ENCODE measurements around the gene POLR2H. TPM values are rescaled to one million over a fixed set of nuclear protein-coding genes. Genes with fewer than 3 reads are reported as not detected.
A peak's percentile ranks its signal among the peaks of the same experiment; 100 is the strongest.

Gene POLR2H
- polyA plus RNA-seq, 1 of the 3 experiments (the other 2 are of a cell fraction): 206 TPM

DNA sequence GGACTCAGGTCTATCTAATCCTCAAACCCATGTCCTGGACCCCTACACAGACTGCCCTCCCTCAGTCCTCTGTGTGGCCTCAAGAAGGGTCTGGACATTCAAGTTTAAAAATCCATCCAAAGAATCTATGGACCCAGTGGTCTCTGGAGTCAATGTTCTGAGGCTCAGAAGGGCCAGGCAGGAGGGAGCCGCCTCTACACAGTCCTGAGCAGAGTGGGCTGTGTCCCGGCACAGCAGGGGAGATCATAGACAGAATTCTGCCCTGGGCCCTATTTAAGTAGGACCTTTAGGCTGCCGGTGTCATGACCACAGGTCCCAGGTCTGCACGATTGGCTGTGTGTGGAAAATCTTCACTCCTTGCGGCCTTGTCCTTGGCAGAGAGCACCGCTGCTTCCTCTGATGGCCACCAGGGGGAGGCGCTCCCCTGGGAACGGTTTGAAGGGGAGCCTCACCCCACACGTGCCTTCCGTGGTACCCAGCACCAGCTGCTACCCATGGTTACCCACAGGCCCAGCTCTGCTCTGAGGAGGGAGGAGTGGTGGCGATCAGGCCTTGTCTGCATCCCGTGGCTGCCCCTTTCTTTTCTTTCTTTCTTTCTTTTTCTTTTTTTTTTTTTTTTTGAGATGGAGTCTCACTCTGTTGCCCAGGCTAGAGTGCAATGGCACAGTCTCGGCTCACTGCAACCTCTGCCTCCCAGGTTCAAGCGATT, 56.3 kb downstream of the POLR2H start:
- CTCF ChIA-PET: interaction anchor here (0.5 to 7.0 kb wide), 32 partner anchors 10 to 135 kb away, joined by 3 to 73 read pairs (median 4); no protein-coding TSS in a partner anchor
- H3K4me3 ChIP-seq (ENCODE audit: low read depth in 2 of 2, low read length in 1 of 2): no peak overlapping the region; a peak in 1 of 4 replicates
- no peaks in the 10 kb centered on the region for H3F3A ChIP-seq (replicated peaks; ENCODE audit: insufficient read depth)
- no peak overlapping the region for H3K4me2 ChIP-seq
- no peak overlapping the region for H3K9ac ChIP-seq
- H3K27ac ChIP-seq (ENCODE audit: low read depth in 2 of 2, low read length in 1 of 2): no peak overlapping the region
- H2AFZ ChIP-seq (ENCODE audit: low read depth): no peak overlapping the region
- H3K36me3 ChIP-seq (replicated peaks in 1 of 2; ENCODE audit: control insufficient read depth in 1 of 2, insufficient read depth in 2 of 2, low read length in 1 of 2): no peaks in the 10 kb centered on the region
- 35% methylated on average over 6 of the region's 14 CpGs for WGBS (ENCODE audit: low lambda C conversion rate)
- POLR2A ChIA-PET: interaction anchor here (0.8 kb wide), 1 partner anchor 79 kb away, joined by 3 read pairs; no protein-coding TSS in a partner anchor
- H4K20me1 ChIP-seq (ENCODE audit: insufficient read depth): no peaks in the 10 kb centered on the region
- no peaks in the 10 kb centered on the region for H3K9me3 ChIP-seq
- peak; percentile 85 for DNase-seq
- H3K4me1 ChIP-seq (ENCODE audit: control insufficient read depth in 1 of 2, insufficient read depth in 2 of 2, low read depth in 1 of 2, low read length in 1 of 2): no peaks in the 10 kb centered on the region; a peak in 1 of 4 replicates
- TF ChIP-seq TEAD4 (IDR thresholded peaks at IDR 0.05; ENCODE audit: borderline replicate concordance, insufficient read depth) (no peak), SIN3A (IDR thresholded peaks at IDR 0.05; ENCODE audit: borderline replicate concordance, low read depth, low read length) (no peak), RFX5 (IDR thresholded peaks at IDR 0.05; ENCODE audit: low read length) (no peak), FOXJ3 (CRISPR knock-in tag; IDR thresholded peaks at IDR 0.05) (no peak), RXRA (IDR thresholded peaks at IDR 0.05; ENCODE audit: borderline replicate concordance, low read depth) (no peak), MXI1 (IDR thresholded peaks at IDR 0.05; ENCODE audit: low read depth, low read length) (0 out of 2 replicates have a peak, but pooled peaks have one; percentile 37), RAD21 (IDR thresholded peaks at IDR 0.05; ENCODE audit: low read length) (peak; percentile 87), NRF1 (IDR thresholded peaks at IDR 0.05; ENCODE audit: low read depth, low read length) (0 out of 2 replicates have a peak, but pooled peaks have one; percentile 3), JUND (IDR thresholded peaks at IDR 0.05) (no peak), NFIC (IDR thresholded peaks at IDR 0.05; ENCODE audit: borderline replicate concordance) (peak; percentile 35; the same call in 1 of the 2 replicates), YY1 (IDR thresholded peaks at IDR 0.05; ENCODE audit: low read depth) (no peak), POLR2AphosphoS5 (IDR thresholded peaks at IDR 0.05; ENCODE audit: low read depth, low read length) (no peak), GATA2 (CRISPR knock-in tag; IDR thresholded peaks at IDR 0.05) (no peak), EZH2phosphoT487 (IDR thresholded peaks at IDR 0.05; ENCODE audit: borderline replicate concordance, low read depth) (no peak), MEF2A (IDR thresholded peaks at IDR 0.05; ENCODE audit: borderline replicate concordance, low read depth) (no peak), RCOR1 (IDR thresholded peaks at IDR 0.05; ENCODE audit: low read length) (no peak), ELF1 (IDR thresholded peaks at IDR 0.05) (no peak), TCF12 (IDR thresholded peaks at IDR 0.05) (no peak), CHD2 (IDR thresholded peaks at IDR 0.05; ENCODE audit: low read length, partially characterized antibody) (no peak), FOXM1 (IDR thresholded peaks at IDR 0.05; ENCODE audit: low read depth) (no peak), SMC3 (IDR thresholded peaks at IDR 0.05; ENCODE audit: low read depth, low read length) (peak; percentile 98)
- TF ChIP-seq, protein P1, sequence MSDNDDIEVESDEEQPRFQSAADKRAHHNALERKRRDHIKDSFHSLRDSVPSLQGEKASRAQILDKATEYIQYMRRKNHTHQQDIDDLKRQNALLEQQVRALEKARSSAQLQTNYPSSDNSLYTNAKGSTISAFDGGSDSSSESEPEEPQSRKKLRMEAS (IDR thresholded peaks at IDR 0.05; ENCODE audit: low read depth): peak; percentile 57
- TF ChIP-seq, protein P2, sequence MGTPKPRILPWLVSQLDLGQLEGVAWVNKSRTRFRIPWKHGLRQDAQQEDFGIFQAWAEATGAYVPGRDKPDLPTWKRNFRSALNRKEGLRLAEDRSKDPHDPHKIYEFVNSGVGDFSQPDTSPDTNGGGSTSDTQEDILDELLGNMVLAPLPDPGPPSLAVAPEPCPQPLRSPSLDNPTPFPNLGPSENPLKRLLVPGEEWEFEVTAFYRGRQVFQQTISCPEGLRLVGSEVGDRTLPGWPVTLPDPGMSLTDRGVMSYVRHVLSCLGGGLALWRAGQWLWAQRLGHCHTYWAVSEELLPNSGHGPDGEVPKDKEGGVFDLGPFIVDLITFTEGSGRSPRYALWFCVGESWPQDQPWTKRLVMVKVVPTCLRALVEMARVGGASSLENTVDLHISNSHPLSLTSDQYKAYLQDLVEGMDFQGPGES (IDR thresholded peaks at IDR 0.05; ENCODE audit: low read depth, low read length): no peak
- TF ChIP-seq, protein P3, sequence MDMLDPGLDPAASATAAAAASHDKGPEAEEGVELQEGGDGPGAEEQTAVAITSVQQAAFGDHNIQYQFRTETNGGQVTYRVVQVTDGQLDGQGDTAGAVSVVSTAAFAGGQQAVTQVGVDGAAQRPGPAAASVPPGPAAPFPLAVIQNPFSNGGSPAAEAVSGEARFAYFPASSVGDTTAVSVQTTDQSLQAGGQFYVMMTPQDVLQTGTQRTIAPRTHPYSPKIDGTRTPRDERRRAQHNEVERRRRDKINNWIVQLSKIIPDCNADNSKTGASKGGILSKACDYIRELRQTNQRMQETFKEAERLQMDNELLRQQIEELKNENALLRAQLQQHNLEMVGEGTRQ (IDR thresholded peaks at IDR 0.05; ENCODE audit: borderline replicate concordance, low read depth, low read length): peak; percentile 20; the same call in 1 of the 2 replicates
- TF ChIP-seq, protein P4, sequence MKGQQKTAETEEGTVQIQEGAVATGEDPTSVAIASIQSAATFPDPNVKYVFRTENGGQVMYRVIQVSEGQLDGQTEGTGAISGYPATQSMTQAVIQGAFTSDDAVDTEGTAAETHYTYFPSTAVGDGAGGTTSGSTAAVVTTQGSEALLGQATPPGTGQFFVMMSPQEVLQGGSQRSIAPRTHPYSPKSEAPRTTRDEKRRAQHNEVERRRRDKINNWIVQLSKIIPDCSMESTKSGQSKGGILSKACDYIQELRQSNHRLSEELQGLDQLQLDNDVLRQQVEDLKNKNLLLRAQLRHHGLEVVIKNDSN (IDR thresholded peaks at IDR 0.05; ENCODE audit: borderline replicate concordance, low read depth): no peak
- TF ChIP-seq, protein P5, sequence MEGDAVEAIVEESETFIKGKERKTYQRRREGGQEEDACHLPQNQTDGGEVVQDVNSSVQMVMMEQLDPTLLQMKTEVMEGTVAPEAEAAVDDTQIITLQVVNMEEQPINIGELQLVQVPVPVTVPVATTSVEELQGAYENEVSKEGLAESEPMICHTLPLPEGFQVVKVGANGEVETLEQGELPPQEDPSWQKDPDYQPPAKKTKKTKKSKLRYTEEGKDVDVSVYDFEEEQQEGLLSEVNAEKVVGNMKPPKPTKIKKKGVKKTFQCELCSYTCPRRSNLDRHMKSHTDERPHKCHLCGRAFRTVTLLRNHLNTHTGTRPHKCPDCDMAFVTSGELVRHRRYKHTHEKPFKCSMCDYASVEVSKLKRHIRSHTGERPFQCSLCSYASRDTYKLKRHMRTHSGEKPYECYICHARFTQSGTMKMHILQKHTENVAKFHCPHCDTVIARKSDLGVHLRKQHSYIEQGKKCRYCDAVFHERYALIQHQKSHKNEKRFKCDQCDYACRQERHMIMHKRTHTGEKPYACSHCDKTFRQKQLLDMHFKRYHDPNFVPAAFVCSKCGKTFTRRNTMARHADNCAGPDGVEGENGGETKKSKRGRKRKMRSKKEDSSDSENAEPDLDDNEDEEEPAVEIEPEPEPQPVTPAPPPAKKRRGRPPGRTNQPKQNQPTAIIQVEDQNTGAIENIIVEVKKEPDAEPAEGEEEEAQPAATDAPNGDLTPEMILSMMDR (IDR thresholded peaks at IDR 0.05): peak; percentile 94
- TF ChIP-seq, protein P6, sequence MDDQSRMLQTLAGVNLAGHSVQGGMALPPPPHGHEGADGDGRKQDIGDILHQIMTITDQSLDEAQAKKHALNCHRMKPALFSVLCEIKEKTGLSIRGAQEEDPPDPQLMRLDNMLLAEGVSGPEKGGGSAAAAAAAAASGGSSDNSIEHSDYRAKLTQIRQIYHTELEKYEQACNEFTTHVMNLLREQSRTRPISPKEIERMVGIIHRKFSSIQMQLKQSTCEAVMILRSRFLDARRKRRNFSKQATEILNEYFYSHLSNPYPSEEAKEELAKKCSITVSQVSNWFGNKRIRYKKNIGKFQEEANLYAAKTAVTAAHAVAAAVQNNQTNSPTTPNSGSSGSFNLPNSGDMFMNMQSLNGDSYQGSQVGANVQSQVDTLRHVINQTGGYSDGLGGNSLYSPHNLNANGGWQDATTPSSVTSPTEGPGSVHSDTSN (IDR thresholded peaks at IDR 0.05): no peak
- H3K79me2 ChIP-seq (ENCODE audit: insufficient read depth): no peaks in the 10 kb centered on the region
- no peaks in the 10 kb centered on the region for H3K9me2 ChIP-seq
- no peaks in the 10 kb centered on the region for H3K27me3 ChIP-seq (ENCODE audit: insufficient read depth)

Measured in SK-N-SH (cell line).